Measurements from ENCODE around the gene CLTA. TPM values are rescaled to one million over a fixed set of nuclear protein-coding genes. Genes with fewer than 3 reads are reported as not detected.
A peak's percentile ranks its signal among the peaks of the same experiment; 100 is the strongest.

Gene CLTA
- total and polyA plus RNA-seq, 2 donors (not counting 3 experiments of a cell fraction or from before 2014, with no cell fraction given), result 229 to 317 TPM

DNA sequence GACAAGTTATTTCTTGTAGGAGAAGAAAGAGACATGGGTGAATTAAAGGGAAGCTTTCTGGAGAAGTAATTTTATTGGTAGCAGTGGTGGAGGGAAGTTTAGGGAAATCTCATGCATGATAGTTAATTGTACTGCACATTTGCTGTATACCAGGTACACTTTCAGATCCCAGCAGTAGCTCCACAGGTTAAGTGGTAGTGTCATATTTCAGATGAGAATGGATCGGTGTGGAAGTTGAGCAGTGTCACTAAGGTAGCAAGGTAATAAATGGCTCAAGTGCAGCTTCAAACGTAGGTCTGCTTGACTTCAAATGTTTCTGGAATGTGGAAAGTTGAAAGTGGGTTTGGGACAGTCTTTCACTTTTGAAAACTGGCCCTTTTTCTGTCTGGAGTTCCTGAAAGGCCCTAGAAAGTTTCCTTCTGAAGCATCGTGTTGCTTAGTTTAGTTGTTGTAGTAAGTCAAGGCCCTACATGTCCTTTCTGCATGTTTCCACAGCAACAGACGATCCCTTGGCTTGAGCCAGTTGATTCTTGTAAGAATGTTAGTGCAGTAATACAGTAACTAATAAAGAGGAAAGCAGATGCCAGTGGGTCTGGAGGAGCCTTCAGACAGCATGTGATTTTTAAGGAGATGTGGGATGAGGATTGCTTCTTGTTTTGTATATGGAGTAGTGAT lies 3.7 kb downstream of the CLTA start:
- Histone ChIP-seq H3K4me1 (ENCODE audit: control insufficient read depth, extremely low read depth, insufficient read depth, low read length) (peaks cover 31% of the 10 kb centered on the region), H3K27me3 (ENCODE audit: control insufficient read depth in 2 of 2, insufficient read depth in 2 of 2, low read length in 2 of 2) (no peaks in the 10 kb centered on the region), H2AFZ (ENCODE audit: low read depth, low read length) (no peak overlapping the region), H3K9me3 (replicated peaks; ENCODE audit: control insufficient read depth, insufficient read depth, low read length) (no peaks in the 10 kb centered on the region), H3K4me3 (replicated peaks in 1 of 3; ENCODE audit: insufficient read depth in 1 of 3, low read depth in 1 of 3, low read length in 3 of 3) (no peak overlapping the region), H3K4me2 (ENCODE audit: insufficient read depth, low read length) (peak overlapping the region; percentile 33), H4K20me1 (replicated peaks; ENCODE audit: control insufficient read depth, extremely low read depth, insufficient read depth, low read length) (no peaks in the 10 kb centered on the region), H3K27ac (ENCODE audit: insufficient read depth, low read depth, low read length) (no peak overlapping the region), H3K79me2 (ENCODE audit: control insufficient read depth, insufficient read depth, low read length) (peaks cover 64% of the 10 kb centered on the region), H3K36me3 (ENCODE audit: control insufficient read depth in 2 of 2, extremely low read depth in 1 of 2, insufficient read depth in 2 of 2, low read length in 2 of 2) (peaks cover 0 to 7% of the 10 kb centered on the region in 2 experiments), H3K9me1 (replicated peaks; ENCODE audit: control insufficient read depth, extremely low read depth, insufficient read depth, low read length) (no peaks in the 10 kb centered on the region), H3K9ac (replicated peaks; ENCODE audit: extremely low read depth, insufficient read depth, low read length) (no peak overlapping the region)
- no peak for DNase-seq (ENCODE audit: low read depth, low spot score)
- ChIA-PET CTCF (interaction anchor here (1.1 to 1.5 kb wide), 3 partner anchors 10 to 91 kb away, joined by 3 to 4 read pairs (median 4); no protein-coding TSS in a partner anchor), POLR2A (no interaction called here)
- TF ChIP-seq POLR2A (IDR thresholded peaks at IDR 0.05; ENCODE audit: low read depth, low read length) (no peak), POLR2AphosphoS5 (IDR thresholded peaks at IDR 0.05; ENCODE audit: insufficient read depth, low read depth, low read length) (no peak), GATA2 (IDR thresholded peaks at IDR 0.05; ENCODE audit: insufficient read depth, insufficient read length, low read depth, low read length) (no peak), FOS (IDR thresholded peaks at IDR 0.05; ENCODE audit: borderline replicate concordance, insufficient read depth, low read length) (no peak), EZH2 (IDR thresholded peaks at IDR 0.05; ENCODE audit: borderline replicate concordance, low read depth, low read length, severe bottlenecking) (no peak)
- TF ChIP-seq, protein P1, sequence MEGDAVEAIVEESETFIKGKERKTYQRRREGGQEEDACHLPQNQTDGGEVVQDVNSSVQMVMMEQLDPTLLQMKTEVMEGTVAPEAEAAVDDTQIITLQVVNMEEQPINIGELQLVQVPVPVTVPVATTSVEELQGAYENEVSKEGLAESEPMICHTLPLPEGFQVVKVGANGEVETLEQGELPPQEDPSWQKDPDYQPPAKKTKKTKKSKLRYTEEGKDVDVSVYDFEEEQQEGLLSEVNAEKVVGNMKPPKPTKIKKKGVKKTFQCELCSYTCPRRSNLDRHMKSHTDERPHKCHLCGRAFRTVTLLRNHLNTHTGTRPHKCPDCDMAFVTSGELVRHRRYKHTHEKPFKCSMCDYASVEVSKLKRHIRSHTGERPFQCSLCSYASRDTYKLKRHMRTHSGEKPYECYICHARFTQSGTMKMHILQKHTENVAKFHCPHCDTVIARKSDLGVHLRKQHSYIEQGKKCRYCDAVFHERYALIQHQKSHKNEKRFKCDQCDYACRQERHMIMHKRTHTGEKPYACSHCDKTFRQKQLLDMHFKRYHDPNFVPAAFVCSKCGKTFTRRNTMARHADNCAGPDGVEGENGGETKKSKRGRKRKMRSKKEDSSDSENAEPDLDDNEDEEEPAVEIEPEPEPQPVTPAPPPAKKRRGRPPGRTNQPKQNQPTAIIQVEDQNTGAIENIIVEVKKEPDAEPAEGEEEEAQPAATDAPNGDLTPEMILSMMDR (IDR thresholded peaks at IDR 0.05; ENCODE audit: extremely low read depth in 1 of 2, insufficient read depth in 1 of 2, low read depth in 1 of 2, low read length in 2 of 2), result no peak
- TF ChIP-seq, protein P2, sequence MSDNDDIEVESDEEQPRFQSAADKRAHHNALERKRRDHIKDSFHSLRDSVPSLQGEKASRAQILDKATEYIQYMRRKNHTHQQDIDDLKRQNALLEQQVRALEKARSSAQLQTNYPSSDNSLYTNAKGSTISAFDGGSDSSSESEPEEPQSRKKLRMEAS (IDR thresholded peaks at IDR 0.05; ENCODE audit: insufficient read depth, insufficient read length), result no peak
- dilution Hi-C loops (cut with MboI; ENCODE audit: extremely low pct_ligation_motif_present, low sequenced_read_pairs), result no loop called here
- no TSS peak for BruUV-seq (replicated peaks)
- FAIRE-seq, result no peak
- intact Hi-C loops (cut with micrococcal nuclease), result loop anchor here (5.0 kb wide), 1 partner anchor 133 kb away; no protein-coding TSS in a partner anchor

Measured in endothelial cell of umbilical vein (primary cell).